Esophagus muscularis mucosa (tissue), 4 donors: ENCODE results near the gene FAM227A. TPM values are rescaled to one million over a fixed set of nuclear protein-coding genes. Genes with fewer than 3 reads are reported as not detected.
"Not testable (repeated sequence)": the region's sequence is repeated elsewhere in the genome, so short reads cannot be mapped to it uniquely, and the experiment has no call there.

ENCODE experiments used
- DNase-seq: peaks from one replicate; pipeline ENCODE4 v3.0.0-alpha.2; 2017; ENCODE audit errors: extremely low spot score
- H3K27ac ChIP-seq, 4 donors: fragments of 200-600 bp; sonication (generic); replicated peaks in 1 of 4; 1 replicate in 3 of 4; 2 replicates in 1 of 4; pipeline ENCODE4 v1.5.1; 2016 to 2019; ENCODE audit warnings: mild to moderate bottlenecking in 1 of 4
- H3K27me3 ChIP-seq, 4 donors: fragments of 200-600 bp; sonication (generic); one replicate each; pipeline versions ENCODE4 v1.5.1 to v1.6.0; 2016 to 2019
- H3K36me3 ChIP-seq, 4 donors: fragments of 200-600 bp; sonication (generic); one replicate each; pipeline ENCODE4 v1.5.1; 2016 to 2019
- H3K4me1 ChIP-seq, 4 donors: fragments of 200-600 bp; sonication (generic); one replicate each; pipeline ENCODE4 v1.5.1; 2016 to 2019
- H3K4me3 ChIP-seq, 4 donors: fragments of 200-600 bp; sonication (generic); 1 replicate in 2 of 4; 2 replicates in 2 of 4; pipeline ENCODE4 v1.5.1; 2016 to 2019; ENCODE audit warnings: mild to moderate bottlenecking in 4 of 4, moderate library complexity in 1 of 4
- H3K9me3 ChIP-seq, 4 donors: fragments of 200-600 bp; sonication (generic); 1 replicate in 3 of 4; 2 replicates in 1 of 4; pipeline ENCODE4 v1.5.1; 2016 to 2019
- EP300 ChIP-seq: sonication (generic); formaldehyde crosslinking; IDR thresholded peaks from one replicate; pipeline ENCODE4 v1.6.1; 2017; ENCODE audit warnings: antibody characterized with exemption
- POLR2A ChIP-seq: fragments of 450-650 bp; IDR thresholded peaks from one replicate; pipeline ENCODE4 v1.6.1; 2017; ENCODE audit warnings: antibody characterized with exemption, moderate library complexity, mild to moderate bottlenecking, low read depth
- POLR2AphosphoS5 ChIP-seq, 2 donors: sonication (generic); formaldehyde crosslinking; IDR thresholded peaks; one replicate each; pipeline ENCODE4 v1.6.1; 2017; ENCODE audit warnings: antibody characterized with exemption in 2 of 2
- WGBS: methylation state at CpG from one replicate; pipeline ENCODE4 v1.1.5; 2018; 5-methylcytosine and 5-hydroxymethylcytosine counted together
- intact Hi-C: fragments of 100-400 bp; cut with DNase I; formaldehyde crosslinking; loops from one replicate; pipeline ENCODE4 v1.15.1; 2023
- total RNA-seq, 4 donors: library from RNA; depleted of rRNA; stranded (reverse); fragments of >200 nt; gene quantifications; one replicate each; pipeline versions ENCODE4 v1.1.0 to v1.2.1, GENCODE V29; 2016
- TF ChIP-seq, protein P1 (sequence below), 3 experiments: fragments of 200-600 bp in 2 of 3; fragments of 450-650 bp in 1 of 3; sonication (generic) in 2 of 3; IDR thresholded peaks; one replicate each; pipeline ENCODE4 v1.5.1; 2017 to 2019; ENCODE audit warnings: antibody characterized with exemption in 3 of 3, mild to moderate bottlenecking in 2 of 3, moderate library complexity in 1 of 3

FAM227A gene
- total RNA-seq, 4 donors from 2014 or later = 0.33 to 2.9 (median 0.86) TPM

GRCh38 chr22:38655519-38656255, 505 bp downstream of the FAM227A start:
- 12% methylated on average over 5 of the region's 22 CpGs for WGBS
- Histone ChIP-seq H3K27ac (peak overlapping the region; percentile 85 to 90 (median 89)), H3K36me3 (peaks cover 0 to 3% (median under 1%) of the 10 kb centered on the region in 4 donors), H3K4me3 (peak overlapping the region; percentile 83 to 96 (median 88)), H3K27me3 (no peaks in the 10 kb centered on the region), H3K9me3 (no peaks in the 10 kb centered on the region), H3K4me1 (peaks cover 16 to 30% (median 22%) of the 10 kb centered on the region in 4 donors)
- no peak for DNase-seq
- intact Hi-C loops = no loop called here
- no peak for TF ChIP-seq POLR2AphosphoS5 (IDR thresholded peaks at IDR 0.05)
- TF ChIP-seq EP300 = no peak
- TF ChIP-seq, protein P1, sequence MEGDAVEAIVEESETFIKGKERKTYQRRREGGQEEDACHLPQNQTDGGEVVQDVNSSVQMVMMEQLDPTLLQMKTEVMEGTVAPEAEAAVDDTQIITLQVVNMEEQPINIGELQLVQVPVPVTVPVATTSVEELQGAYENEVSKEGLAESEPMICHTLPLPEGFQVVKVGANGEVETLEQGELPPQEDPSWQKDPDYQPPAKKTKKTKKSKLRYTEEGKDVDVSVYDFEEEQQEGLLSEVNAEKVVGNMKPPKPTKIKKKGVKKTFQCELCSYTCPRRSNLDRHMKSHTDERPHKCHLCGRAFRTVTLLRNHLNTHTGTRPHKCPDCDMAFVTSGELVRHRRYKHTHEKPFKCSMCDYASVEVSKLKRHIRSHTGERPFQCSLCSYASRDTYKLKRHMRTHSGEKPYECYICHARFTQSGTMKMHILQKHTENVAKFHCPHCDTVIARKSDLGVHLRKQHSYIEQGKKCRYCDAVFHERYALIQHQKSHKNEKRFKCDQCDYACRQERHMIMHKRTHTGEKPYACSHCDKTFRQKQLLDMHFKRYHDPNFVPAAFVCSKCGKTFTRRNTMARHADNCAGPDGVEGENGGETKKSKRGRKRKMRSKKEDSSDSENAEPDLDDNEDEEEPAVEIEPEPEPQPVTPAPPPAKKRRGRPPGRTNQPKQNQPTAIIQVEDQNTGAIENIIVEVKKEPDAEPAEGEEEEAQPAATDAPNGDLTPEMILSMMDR (IDR thresholded peaks at IDR 0.05) = no peak
- TF ChIP-seq POLR2A = no peak

DNA sequence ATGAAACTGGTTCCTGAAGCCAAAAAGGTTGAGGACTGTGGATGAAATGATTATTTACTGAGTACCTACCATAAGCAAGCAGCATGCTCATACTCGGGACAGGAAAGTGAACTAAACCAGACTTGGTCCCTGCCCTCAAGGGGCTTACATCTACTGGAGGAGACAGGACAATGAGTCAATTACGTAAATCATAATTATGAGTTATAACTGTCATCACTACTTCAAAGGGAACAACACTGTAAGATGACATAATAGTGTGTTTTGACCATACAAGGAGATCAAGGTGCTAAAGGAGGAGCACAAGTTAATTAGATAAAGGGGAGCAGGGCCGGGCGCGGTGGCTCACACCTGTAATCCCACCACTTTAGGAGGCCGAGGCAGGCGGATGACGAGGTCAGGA, 2.5 kb downstream of the FAM227A start:
- no peaks in the 10 kb centered on the region for H3K36me3 ChIP-seq
- WGBS = 97% methylated on average over 8 of the region's 8 CpGs
- TF ChIP-seq POLR2AphosphoS5 (IDR thresholded peaks at IDR 0.05) (no peak), POLR2A (no peak), EP300 (no peak)
- intact Hi-C loops = no loop called here
- no peak overlapping the region for H3K27ac ChIP-seq
- H3K4me3 ChIP-seq = no peak overlapping the region
- peaks cover 16 to 28% (median 22%) of the 10 kb centered on the region in 4 donors for H3K4me1 ChIP-seq
- DNase-seq = no peak
- no peaks in the 10 kb centered on the region for H3K9me3 ChIP-seq
- H3K27me3 ChIP-seq = no peaks in the 10 kb centered on the region

- DNase-seq = no peak
- no peaks in the 10 kb centered on the region for H3K9me3 ChIP-seq
- intact Hi-C loops = no loop called here
- H3K4me1 ChIP-seq = peaks cover 15 to 19% (median 16%) of the 10 kb centered on the region in 4 donors
- H3K27ac ChIP-seq = no peak overlapping the region
- H3K27me3 ChIP-seq = no peaks in the 10 kb centered on the region
- H3K36me3 ChIP-seq = no peaks in the 10 kb centered on the region
- no peak overlapping the region for H3K4me3 ChIP-seq
- no peak for TF ChIP-seq EP300
- TF ChIP-seq, protein P1 (IDR thresholded peaks at IDR 0.05) = no peak
- TF ChIP-seq POLR2A = no peak
- TF ChIP-seq POLR2AphosphoS5 (IDR thresholded peaks at IDR 0.05) = no peak
Measured at GRCh38 chr22:38652859-38653258, 3.3 kb downstream of the FAM227A start.

- intact Hi-C loops = no loop called here
- DNase-seq = no peak
Measured at GRCh38 chr22:38649841-38650522, 6.2 kb downstream of the FAM227A start.

DNA sequence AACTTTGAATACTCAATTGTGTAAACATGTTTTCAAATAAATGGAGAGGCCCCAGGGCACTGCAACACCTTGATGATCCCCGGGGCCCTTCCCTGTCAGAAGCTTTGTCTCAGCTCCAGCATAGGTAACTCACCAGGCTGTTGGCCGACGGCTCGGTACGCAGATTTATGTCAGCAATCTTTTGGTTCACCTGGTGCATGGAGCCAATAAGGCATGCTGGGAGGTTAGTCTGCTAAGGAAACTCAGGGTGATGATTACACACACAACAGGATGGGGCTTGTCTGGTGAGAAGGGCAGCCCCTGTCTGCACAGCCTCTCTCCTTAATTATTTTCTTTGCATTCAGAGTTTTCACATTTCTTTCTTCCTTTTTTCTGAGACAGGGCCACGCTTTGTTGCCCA, 10.8 kb downstream of the FAM227A start:
- 94% methylated on average over 6 of the region's 6 CpGs for WGBS
- TF ChIP-seq POLR2A (no peak), EP300 (no peak), POLR2AphosphoS5 (IDR thresholded peaks at IDR 0.05) (no peak)
- TF ChIP-seq, protein P1 (IDR thresholded peaks at IDR 0.05) = no peak
- Histone ChIP-seq H3K9me3 (no peaks in the 10 kb centered on the region), H3K27ac (no peak overlapping the region), H3K4me3 (no peak overlapping the region), H3K36me3 (peaks cover 0 to 3% (median 0%) of the 10 kb centered on the region in 4 donors), H3K27me3 (no peaks in the 10 kb centered on the region), H3K4me1 (no peaks in the 10 kb centered on the region)
- DNase-seq = no peak
- intact Hi-C loops = no loop called here

More at GRCh38 chr22:38649841-38650522, 6.2 kb downstream of the FAM227A start:
- Histone ChIP-seq H3K36me3 (peaks cover 0 to 3% (median 0%) of the 10 kb centered on the region in 4 donors), H3K9me3 (no peaks in the 10 kb centered on the region), H3K27ac (no peak overlapping the region), H3K27me3 (no peaks in the 10 kb centered on the region), H3K4me3 (no peak overlapping the region), H3K4me1 (no peaks in the 10 kb centered on the region)
- TF ChIP-seq EP300 (no peak), POLR2A (no peak), POLR2AphosphoS5 (IDR thresholded peaks at IDR 0.05) (no peak)
- TF ChIP-seq, protein P1 (IDR thresholded peaks at IDR 0.05) = no peak
- WGBS = 83% methylated on average over 5 of the region's 5 CpGs

GRCh38 chr22:38644245-38644644, 11.9 kb downstream of the FAM227A start:
- WGBS = 94% methylated on average over 5 of the region's 5 CpGs
- H3K27me3 ChIP-seq, DNase-seq, H3K36me3 ChIP-seq, H3K9me3 ChIP-seq, intact Hi-C loops, H3K27ac ChIP-seq, H3K4me1 ChIP-seq, H3K4me3 ChIP-seq: not testable (repeated sequence)
